GM21576 (cell line): ENCODE data around the gene SLC6A11.

ENCODE experiments used
- ATAC-seq: cut with Tn5 transposase; IDR thresholded peaks from one replicate; pipeline ENCODE4 v1.9.1; 2021; ENCODE audit warnings: mild to moderate bottlenecking, moderate library complexity; ENCODE audit not compliant: unreplicated experiment

The SLC6A11 gene

DNA sequence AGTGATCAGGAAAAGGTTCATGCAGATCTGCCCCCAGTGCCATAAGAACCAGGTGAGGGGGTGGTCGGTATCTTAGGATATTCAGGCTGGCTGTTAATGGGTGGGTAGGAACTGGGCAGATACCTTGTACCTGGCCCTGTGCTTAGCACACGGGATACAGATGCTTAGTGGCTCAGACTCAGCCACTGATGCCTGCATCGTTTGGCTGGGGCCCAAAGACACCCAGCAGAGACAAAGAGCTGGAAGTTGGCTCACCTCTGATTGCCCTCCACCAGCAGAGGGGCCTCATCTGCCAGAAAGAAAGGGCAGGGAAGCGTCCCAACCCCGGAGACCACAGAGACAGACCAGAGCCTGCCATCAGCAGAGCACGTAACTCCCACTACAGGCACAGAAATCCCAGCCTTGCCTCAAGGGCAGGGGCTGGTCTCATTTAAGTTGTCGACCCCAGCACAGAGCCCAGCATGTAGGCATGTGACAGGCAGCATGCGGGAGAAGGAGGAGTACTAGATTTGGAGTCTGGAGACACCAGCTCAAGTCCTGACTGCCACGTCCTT, 112.5 kb downstream of the SLC6A11 start:
- ATAC-seq = no peak

- ATAC-seq = no peak
These were observed 113.0 kb downstream of the SLC6A11 start for GRCh38 chr3:10928961-10929471.

DNA sequence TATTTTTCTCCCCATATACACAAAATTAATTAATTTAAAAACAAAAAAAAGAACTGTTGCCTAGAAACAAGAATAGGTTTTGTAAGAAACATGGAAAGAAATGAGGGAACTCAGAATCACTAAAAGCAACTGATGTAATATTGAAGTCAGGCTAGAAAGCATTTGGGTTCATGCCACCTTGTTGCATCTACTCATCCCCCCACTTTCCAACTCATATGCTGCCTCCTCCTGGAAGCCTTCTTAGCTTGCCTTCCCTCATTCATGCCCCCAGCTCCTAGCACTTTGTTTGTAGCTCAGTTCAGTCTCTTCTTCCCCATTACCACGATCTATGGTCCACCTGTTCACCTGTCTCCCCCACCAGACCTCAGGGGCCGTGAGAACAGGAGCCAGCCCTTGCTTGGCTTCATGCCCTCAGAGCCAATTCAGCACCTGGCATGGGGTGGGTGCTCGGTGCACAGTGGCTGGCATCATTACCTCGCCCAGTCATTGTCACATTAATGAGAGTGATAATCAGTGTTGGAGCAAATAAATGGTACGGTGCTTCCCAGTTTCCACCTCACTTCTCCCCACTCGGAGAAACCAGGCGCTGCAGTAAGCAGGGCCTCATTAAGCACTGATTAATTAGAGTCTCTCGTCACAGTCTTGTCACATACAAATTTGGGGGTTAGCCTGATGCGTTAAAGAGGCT, 114.1 kb downstream of the SLC6A11 start:
- no peak for ATAC-seq

GRCh38 chr3:10930666-10931040, 114.6 kb downstream of the SLC6A11 start:
- ATAC-seq = no peak

DNA sequence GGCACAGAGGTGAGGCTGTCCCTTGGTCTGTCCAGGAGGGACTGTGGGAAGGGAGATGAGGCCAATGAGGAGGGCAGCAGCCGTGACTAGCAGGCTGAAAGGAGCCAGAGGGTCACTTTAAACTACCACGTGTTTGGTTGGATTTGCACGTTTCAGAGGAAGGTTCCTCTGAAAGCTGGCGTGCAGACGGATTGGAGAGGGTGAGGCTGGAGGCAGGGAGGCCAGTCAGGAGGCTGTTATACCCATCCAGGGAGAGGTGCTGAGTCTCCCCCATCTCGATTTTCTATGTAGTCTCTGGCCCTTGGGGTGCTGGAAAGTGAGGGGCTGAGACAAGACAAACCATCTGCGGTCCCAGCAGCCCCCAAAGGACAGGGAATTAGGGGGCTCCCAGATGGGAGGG, 116.6 kb downstream of the SLC6A11 start:
- no peak for ATAC-seq

GRCh38 chr3:10933021-10933420, 117.0 kb downstream of the SLC6A11 start:
- ATAC-seq = no peak

DNA sequence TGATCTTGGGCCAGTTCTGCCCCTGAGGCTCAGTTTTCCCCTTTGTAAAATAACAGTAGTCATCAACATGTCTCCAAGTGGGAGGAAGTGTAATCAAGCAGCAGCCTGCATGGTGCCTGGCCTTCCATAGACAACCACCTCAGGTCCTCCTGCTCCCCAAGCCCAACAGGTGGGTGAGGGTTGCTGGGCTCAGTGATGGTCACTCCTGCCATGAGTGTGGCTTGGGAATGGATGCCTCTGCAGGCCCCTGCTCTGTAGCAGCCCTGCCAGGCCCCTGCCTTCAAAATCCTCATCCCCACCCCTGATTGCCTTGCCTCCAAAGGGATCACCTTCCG, 117.4 kb downstream of the SLC6A11 start:
- ATAC-seq = no peak

GRCh38 chr3:10933805-10934481, 117.9 kb downstream of the SLC6A11 start:
- no peak for ATAC-seq

GRCh38 chr3:10935028-10935427, 119.0 kb downstream of the SLC6A11 start:
- ATAC-seq = no peak

GRCh38 chr3:10935846-10936631, 120.0 kb downstream of the SLC6A11 start:
- ATAC-seq = no peak

GRCh38 chr3:10936686-10937085, 120.7 kb downstream of the SLC6A11 start:
- ATAC-seq = no peak

DNA sequence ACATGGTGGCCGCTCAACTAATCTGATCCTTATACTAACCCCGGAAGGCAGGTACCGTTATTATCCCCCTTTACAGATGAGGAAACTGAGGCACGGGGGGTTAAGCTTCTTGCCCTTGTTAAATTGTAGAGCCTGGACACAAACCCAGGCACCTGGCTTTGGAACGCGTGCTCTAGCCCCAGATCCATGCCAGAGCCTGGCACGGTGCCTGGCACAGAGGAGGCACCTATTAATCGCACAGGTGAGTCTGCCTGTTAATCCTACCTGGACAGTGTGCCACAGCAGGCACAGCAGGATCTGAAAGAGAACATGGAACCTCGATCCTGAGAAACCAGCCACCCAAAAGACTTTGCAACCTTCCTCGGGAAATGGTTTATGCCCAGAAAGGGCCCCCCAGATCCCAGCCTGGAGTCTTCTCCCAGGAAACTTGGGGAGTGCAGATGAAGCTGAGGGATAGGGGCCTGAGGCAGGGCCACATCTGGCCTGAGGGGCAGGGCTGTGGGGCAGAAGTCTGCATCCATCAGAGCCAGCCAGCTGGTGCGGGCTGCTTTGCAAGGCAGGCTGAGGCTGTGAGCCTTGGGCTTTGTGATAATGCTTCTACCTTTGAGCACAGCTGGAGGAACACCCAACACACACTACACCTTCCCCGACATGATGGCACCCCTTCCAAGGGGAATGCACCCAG, 121.3 kb downstream of the SLC6A11 start:
- no peak for ATAC-seq

DNA sequence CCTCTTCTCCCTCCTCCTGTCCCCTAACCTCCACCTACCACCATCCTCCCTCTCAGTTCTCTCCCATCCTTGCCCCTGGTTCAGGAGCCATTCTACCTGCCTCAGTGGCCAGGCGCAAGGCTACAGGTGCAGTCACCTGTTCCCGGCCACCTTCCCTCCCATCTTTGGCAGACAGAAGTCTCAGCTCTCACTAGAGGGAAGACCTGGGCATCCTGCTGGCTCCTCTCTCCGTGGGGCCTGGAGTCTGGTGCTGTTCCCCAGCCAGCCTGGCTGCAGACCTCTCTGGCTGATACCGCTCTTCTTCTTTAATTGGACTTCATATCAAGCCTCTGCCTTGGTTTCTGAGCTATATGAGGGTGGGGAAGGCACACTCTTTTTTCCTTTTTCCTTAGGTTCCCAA, 123.5 kb downstream of the SLC6A11 start:
- no peak for ATAC-seq

DNA sequence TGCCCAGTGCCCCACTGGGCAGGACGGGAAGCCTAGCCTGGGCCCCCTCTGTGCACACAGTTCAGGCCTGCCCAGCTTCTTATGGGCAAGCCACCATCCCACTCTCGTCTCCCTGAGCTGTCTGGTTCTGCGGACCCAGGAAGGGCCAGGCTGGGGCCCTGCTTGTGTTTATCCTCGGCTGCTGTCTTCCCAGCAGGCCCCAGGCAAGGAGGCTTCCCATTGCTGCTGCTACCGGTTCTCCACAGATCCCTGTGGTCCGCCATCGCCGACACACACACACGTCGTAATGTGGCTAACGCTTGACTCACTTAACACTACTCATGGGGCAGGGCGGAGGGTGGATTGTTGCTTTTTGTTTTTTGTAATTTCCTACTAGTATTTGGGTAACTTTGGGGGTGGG, 124.1 kb downstream of the SLC6A11 start:
- ATAC-seq = no peak

DNA sequence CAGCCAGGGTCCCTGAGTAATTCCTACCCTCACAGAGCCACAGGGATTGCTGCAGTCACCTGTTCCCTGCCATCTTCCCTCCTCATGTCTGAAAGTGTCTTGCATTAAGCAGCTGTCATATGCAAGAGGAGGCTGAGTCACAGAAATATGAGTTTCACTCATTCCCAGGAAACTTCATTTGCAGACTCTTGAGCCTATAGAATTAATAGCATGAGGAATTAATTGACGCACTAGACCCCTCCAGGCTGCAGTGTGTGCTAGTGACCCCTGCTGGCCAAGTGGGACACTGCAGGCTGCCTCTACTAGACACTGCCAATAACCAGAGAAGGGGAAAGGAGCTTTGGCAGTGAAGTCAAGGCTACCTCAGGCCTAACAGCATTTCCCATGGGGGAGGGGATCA, 125.9 kb downstream of the SLC6A11 start:
- ATAC-seq = no peak

- no peak for ATAC-seq
These were observed 126.7 kb downstream of the SLC6A11 start for GRCh38 chr3:10942690-10943205.

GRCh38 chr3:10944866-10945265, 128.8 kb downstream of the SLC6A11 start:
- no peak for ATAC-seq

DNA sequence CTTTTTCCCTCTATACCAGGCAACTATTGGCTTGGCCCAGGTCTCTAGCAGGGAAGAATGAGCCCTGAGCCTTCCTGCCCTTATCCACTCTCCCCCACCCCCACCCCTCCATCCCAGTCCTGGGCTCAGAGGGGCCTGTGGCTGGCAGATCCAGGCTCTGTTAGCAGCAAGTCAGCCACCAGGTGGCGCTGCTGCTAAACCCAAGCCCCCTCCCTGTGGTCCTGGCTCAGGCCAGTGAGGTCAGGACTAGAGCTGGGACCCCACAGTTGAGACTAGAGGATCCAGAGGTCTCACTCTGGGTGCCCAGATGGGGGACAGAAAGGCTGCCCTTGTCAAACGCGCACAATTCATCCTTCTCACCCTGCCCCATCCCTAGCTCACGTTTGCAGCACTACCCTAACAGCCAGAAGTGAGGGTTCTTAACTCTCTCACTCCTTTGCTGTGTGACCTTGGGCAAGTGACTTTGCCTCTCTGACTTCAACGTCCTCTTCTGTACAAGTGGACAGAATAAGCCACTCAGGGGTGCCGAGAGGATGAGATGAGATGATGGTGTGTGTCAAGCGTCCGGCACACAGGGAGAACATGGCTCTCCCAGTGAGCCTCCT, 129.8 kb downstream of the SLC6A11 start:
- ATAC-seq = peak; percentile 67

DNA sequence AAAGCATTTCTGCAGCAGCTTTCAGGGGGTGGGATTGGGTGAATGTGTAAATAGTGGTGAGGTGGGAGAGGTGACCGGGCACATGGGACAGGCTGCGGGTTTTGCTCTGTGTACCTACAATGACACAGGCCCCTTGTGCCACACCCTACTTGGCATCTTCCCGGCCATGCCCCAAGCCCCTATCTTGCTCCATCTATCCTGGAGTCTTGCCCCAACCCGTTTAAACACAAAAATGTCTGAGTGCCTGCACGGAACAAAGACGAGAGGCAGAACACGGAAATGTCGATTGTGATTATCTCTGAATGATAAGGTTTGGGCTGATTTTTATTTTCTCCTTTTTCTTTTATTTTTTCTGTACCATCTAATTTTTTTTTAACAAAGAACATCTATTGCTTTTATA, 130.5 kb downstream of the SLC6A11 start:
- no peak for ATAC-seq

DNA sequence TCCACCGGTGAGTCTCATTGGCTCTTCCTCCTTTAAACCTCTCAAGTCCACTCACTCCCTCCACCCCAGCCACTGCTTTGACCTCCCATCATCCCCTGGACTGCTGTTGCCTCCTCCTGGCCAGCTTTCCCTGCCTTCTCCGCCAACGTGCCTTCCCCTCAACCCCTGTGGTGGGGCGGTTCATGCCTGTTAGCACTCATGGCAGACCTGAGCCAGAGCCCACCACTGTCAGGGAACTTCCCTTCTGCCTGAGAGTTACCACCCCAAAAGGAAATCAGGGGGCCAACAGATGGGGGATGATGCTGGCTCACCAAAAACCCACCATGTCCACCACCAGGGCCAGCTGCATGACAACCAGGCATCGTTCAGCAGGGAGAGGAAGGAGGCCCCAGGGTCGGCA, 132.3 kb downstream of the SLC6A11 start:
- no peak for ATAC-seq
